HG02870 (cell line): ENCODE results near the gene N4BP2L2.

Source experiments
- ATAC-seq: cut with Tn5 transposase; IDR thresholded peaks from one replicate; pipeline ENCODE4 v1.9.1; 2021; ENCODE audit warnings: mild to moderate bottlenecking, moderate library complexity; ENCODE audit not compliant: unreplicated experiment

Gene N4BP2L2

GRCh38 chr13:32427852-32428580 lies 110.6 kb downstream of the N4BP2L2 start, which contains the start of gene N4BP2L1:
TSS of gene N4BP2L1 (minus strand) at chr13:32428130. CDS start at chr13:32428082, 48 bp downstream.
- ATAC-seq = peak; percentile 61

- peak; percentile 15 for ATAC-seq
Observed at GRCh38 chr13:32426990-32427851, 111.4 kb downstream of the N4BP2L2 start.

- peak; percentile 34 for ATAC-seq
Observed at GRCh38 chr13:32426191-32426989, 112.2 kb downstream of the N4BP2L2 start.

GRCh38 chr13:32425158-32425557 lies 113.4 kb downstream of the N4BP2L2 start:
- ATAC-seq = no peak

GRCh38 chr13:32423592-32423991 lies 115.0 kb downstream of the N4BP2L2 start:
- ATAC-seq = no peak

GRCh38 chr13:32419862-32420261 lies 118.7 kb downstream of the N4BP2L2 start:
- ATAC-seq = no peak

GRCh38 chr13:32417995-32418394 lies 120.6 kb downstream of the N4BP2L2 start:
- ATAC-seq = no peak

- no peak for ATAC-seq
Observed at GRCh38 chr13:32415019-32415418, 123.6 kb downstream of the N4BP2L2 start.

GRCh38 chr13:32414580-32414979 lies 124.0 kb downstream of the N4BP2L2 start:
- no peak for ATAC-seq

GRCh38 chr13:32413284-32413683 lies 125.3 kb downstream of the N4BP2L2 start:
- no peak for ATAC-seq

- no peak for ATAC-seq
Observed at GRCh38 chr13:32409561-32410421, 128.8 kb downstream of the N4BP2L2 start.

- no peak for ATAC-seq
Observed at GRCh38 chr13:32409001-32409313, 129.6 kb downstream of the N4BP2L2 start.

GRCh38 chr13:32408296-32409000 lies 130.1 kb downstream of the N4BP2L2 start:
- no peak for ATAC-seq

- no peak for ATAC-seq
Observed at GRCh38 chr13:32407854-32408253, 130.7 kb downstream of the N4BP2L2 start.

- no peak for ATAC-seq
Observed at GRCh38 chr13:32403108-32403507, 135.5 kb downstream of the N4BP2L2 start.

- ATAC-seq = no peak
Observed at GRCh38 chr13:32391101-32391619, 147.4 kb downstream of the N4BP2L2 start.

- ATAC-seq = no peak
Observed at GRCh38 chr13:32390484-32390883, 148.1 kb downstream of the N4BP2L2 start.

GRCh38 chr13:32390048-32390447 lies 148.5 kb downstream of the N4BP2L2 start:
- ATAC-seq = no peak

- ATAC-seq = no peak
Observed at GRCh38 chr13:32385410-32385809, 153.2 kb downstream of the N4BP2L2 start.
